Retinal pigment epithelial cell (primary cell): ENCODE measurements around the gene GASK1A.
"Not testable (repeated sequence)": the region's sequence is repeated elsewhere in the genome, so short reads cannot be mapped to it uniquely, and the experiment has no call there.

Source experiments
- DNase-seq: peaks from one replicate; pipeline ENCODE4 v3.0.0-alpha.2; 2010; ENCODE audit warnings: low read depth
- H3K4me3 ChIP-seq: 2 replicates; pipeline ENCODE4 v1.5.1; 2011; ENCODE audit warnings: mild to moderate bottlenecking, low read length, control low read depth, moderate library complexity
- TF ChIP-seq, protein P1 (sequence below): conservative IDR thresholded peaks from 2 replicates; pipeline ENCODE4 v1.5.1; 2011; ENCODE audit warnings: low read depth, low read length, control low read depth, inconsistent platforms

The GASK1A gene

DNA sequence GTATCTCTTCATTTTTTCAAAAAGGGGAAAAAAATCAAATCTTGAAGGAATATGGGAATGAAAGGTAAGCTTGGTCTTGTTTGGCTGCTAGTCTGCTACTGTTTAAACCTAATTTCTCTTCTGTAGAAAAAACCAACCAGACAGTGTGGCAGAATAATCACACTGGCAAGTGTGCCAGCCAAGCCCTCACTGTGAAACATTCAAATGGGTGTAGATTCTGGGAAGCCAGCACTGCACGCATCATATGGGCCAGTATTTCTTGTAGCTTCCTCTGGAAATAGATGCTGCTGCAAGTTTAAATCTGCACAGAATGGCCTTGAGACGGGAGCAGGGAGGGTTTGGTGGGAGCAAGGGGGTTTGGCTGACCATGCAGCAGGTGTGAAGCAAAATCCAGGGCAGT is 64.7 kb downstream of the GASK1A start:
- no peak overlapping the region for H3K4me3 ChIP-seq
- TF ChIP-seq, protein P1, sequence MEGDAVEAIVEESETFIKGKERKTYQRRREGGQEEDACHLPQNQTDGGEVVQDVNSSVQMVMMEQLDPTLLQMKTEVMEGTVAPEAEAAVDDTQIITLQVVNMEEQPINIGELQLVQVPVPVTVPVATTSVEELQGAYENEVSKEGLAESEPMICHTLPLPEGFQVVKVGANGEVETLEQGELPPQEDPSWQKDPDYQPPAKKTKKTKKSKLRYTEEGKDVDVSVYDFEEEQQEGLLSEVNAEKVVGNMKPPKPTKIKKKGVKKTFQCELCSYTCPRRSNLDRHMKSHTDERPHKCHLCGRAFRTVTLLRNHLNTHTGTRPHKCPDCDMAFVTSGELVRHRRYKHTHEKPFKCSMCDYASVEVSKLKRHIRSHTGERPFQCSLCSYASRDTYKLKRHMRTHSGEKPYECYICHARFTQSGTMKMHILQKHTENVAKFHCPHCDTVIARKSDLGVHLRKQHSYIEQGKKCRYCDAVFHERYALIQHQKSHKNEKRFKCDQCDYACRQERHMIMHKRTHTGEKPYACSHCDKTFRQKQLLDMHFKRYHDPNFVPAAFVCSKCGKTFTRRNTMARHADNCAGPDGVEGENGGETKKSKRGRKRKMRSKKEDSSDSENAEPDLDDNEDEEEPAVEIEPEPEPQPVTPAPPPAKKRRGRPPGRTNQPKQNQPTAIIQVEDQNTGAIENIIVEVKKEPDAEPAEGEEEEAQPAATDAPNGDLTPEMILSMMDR: no peak
- DNase-seq: no peak

DNA sequence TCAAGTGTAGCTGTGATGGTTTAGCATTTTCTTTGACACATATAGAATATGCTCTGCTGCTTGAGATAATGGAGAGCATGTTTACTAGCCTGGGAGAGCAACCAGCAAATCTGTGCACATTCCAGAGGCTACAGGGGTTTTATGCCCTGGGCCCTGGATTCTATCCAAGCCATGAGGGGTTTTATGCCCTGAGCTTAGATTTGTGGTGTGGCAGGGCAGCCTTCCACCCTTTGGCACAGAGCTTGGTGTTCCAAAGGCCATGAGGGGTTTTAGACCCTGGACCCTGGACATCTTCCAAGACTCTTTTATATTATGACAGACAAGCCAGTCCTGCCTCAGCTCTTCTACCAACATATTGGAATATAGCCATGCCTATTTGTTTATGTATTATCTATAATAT is 66.0 kb downstream of the GASK1A start:
- not testable (repeated sequence) for H3K4me3 ChIP-seq, DNase-seq

DNA sequence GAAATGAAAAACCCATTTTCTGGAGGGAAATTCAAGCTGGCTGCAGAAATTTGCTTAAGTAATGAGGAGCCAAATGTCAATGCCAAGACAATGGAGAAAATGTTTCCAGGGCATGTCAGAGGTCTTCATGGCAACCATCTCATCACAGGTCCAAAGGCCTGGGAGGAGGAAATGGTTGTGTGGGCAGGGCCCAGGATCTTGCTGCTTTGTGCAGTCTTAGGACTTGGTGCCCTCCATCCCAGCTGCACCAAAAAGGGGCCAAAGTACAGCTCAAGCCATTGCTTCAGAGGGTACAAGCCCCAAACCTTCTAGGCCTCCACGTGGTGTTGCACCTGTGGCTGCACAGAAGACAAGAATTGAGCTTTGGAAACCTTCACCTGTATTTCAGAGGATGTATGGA is 67.5 kb downstream of the GASK1A start:
- TF ChIP-seq, protein P1: no peak
- DNase-seq: no peak
- no peak overlapping the region for H3K4me3 ChIP-seq

DNA sequence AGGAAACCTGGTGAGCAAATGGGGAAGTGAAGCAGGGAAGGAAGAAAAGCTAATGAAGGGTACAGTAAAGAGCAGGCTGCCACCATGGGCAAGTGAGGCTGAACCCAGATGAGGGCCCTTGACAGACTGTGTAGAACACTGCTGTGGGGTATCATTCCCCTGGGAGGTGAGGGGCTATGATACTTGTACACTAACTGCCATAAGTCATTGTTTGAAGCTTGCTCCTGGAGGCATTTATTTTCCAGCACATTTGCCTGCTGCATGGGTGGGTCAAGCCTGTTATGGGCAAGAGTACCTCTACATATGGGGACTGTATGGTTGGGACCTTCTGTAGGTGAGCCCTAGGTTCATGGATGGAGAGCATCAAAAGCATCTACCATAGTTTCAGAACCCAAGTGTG is 69.4 kb downstream of the GASK1A start:
- TF ChIP-seq, protein P1: no peak

DNA sequence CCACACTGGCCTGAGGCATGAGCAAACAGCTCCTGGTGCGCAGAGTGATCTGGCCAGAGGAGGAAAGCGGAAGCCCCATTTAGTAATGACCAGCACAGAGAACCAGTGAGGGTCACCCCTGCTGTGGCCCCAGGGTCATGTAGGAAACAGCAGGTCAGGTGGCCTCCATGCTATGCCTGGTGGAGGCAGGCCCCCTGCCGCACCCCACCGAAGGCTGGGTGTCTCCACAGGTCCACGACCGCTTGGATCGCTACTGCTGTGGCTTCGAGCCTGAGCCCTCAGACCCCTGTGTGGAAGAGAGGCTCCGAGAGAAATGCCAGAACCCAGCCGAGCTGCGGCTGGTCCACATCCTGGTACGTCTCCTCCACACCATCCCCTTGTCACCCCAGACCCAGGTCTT is 74.2 kb downstream of the GASK1A start:
- no peak overlapping the region for H3K4me3 ChIP-seq
- TF ChIP-seq, protein P1: no peak
- no peak for DNase-seq

More for the DNA sequence above, 69.4 kb downstream of the GASK1A start:
- no peak for DNase-seq
- H3K4me3 ChIP-seq: no peak overlapping the region

DNA sequence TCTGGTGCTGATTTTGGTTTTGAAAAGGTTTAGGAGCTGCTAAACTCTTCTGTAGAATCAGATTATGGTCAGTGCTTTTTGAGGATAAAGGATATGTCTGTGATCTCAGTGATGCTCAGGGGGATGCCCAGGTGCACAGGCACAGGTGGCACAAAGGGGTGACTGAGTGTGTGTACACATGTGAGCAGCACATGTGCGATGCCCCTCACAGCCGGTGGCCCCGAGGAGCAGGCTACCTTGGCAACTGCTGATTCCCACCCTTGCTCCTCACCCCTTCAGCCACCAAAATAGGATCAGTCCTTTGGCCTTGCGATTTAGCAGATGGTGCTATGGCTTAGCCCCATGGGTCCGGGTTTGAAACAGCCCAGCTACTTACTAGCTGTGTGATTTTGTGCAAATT is 75.6 kb downstream of the GASK1A start:
- TF ChIP-seq, protein P1: no peak
- no peak overlapping the region for H3K4me3 ChIP-seq
- no peak for DNase-seq

DNA sequence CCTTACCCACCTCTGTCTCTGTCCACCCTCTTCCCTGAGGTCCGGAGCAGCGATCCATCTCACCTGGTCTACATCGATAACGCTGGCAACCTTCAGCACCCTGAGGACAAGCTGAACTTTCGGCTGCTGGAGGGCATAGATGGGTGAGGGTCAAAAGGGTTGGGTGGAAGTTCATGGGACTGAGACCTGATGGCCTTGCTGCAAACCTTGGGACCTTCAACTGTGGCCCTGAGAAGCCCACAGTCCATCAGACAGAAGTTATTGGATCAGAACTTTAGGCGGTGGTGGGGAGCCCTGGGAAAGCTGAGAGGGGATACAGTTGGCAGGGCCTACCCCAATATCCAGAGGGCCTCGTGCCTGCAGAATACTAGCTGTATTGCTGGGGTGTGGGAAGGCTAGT is 76.3 kb downstream of the GASK1A start:
- H3K4me3 ChIP-seq: no peak overlapping the region
- no peak for DNase-seq
- TF ChIP-seq, protein P1: no peak
